Measurements from ENCODE around the gene OR51S1.
"Not testable (repeated sequence)": the region's sequence is repeated elsewhere in the genome, so short reads cannot be mapped to it uniquely, and the experiment has no call there.

OR51S1 gene, protein sequence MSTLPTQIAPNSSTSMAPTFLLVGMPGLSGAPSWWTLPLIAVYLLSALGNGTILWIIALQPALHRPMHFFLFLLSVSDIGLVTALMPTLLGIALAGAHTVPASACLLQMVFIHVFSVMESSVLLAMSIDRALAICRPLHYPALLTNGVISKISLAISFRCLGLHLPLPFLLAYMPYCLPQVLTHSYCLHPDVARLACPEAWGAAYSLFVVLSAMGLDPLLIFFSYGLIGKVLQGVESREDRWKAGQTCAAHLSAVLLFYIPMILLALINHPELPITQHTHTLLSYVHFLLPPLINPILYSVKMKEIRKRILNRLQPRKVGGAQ

DNA sequence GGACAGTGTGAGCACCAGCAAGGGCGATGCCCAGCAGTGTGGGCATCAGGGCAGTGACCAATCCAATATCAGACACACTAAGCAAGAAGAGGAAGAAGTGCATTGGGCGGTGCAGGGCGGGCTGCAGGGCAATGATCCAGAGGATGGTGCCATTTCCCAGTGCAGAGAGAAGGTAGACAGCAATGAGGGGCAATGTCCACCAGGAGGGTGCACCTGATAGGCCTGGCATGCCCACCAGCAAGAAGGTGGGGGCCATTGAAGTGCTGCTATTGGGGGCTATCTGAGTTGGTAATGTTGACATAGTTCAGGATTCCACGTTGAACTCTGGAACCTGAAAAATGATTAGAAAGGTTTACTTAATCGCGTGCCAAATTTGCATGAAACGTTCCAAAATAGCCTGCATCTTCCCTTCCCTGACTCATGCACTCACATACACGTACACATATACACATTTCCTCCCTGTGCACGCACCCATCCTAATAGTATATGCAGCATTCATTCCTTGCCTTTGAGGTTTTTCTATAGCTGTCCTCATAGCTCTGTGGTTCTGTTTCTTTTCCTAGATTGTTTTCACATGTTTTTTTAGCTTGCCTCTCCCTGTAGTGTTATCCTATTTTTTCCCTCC is at the start of gene OR51S1:
OR51S1 (minus strand) TSS at position 301 of the 625 bp plus-strand sequence; CDS start at position 301, 0 bp downstream.
- no peak for FAIRE-seq
- DNase-seq (ENCODE audit: low spot score), result no peak

DNA sequence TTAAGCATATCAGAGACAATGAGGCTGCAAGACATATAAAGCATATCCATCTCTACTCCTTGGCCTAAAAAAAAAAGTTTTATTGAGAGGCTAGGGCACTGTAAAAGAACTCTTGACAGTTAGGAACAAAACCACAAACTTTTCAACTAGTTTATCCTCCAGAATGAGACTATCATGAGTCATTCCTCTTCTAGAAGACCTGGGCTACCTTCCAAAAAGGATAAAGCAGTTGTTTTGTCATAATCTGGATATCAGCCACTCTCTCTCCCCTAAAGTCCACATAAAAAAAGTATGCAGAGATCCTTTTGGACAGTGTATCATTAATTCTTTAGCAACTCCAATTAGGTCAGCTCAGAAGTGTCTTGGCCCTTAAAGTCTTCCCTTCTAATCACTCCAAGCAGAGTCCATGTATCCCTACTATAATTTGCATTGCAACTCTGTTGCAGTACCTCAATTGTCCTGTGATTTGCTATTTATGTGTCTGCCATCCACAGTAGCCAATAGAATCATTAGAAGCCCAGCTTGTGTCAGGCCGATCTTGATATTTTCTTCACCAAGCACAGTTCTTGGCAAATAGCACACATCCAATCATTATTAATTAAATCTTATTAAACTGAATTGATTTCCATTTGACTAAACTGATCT is 43.1 kb upstream of the OR51S1 start:
- peak; percentile 58 for DNase-seq (ENCODE audit: low spot score)
- FAIRE-seq, result no peak

DNA sequence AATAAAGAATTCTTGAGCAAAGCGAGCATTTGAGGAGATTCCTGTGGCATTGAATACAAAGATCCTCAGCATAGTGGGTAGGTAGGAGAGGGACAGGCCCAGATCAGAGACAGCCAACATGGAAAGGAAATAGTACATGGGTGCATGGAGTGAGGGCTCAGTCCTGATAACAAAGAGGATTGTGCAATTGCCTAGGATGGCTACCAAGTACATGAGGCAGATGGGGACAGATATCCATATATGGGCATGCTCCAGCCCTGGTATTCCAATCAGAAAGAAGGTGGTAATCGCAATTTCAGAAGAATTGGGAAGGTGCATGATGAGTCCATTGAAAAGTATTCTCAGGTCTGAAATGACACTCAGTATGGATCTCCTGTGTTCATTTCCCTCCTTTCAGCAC is 41.3 kb upstream of the OR51S1 start:
- FAIRE-seq (no peak), DNase-seq (ENCODE audit: low spot score) (no peak)

DNA sequence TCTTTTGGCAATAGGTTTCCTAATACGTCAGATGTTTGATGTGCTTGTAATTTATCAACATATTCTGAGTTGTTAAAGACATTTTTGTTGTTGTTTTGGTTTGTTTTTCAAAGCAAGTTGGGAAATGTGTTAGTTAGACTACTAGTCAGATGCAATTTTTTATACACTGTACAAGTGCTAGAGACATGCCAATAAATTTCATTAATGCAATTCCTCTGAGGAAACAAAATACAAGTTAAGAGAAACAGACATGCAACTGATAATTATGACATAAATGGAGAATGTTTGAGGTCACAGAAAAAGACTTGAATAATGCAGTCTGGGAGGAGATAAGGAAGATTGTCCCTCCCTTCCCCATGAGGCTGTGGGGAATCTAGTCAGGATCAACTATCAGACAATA is 38.6 kb upstream of the OR51S1 start:
- FAIRE-seq (no peak), DNase-seq (ENCODE audit: low spot score) (no peak)

DNA sequence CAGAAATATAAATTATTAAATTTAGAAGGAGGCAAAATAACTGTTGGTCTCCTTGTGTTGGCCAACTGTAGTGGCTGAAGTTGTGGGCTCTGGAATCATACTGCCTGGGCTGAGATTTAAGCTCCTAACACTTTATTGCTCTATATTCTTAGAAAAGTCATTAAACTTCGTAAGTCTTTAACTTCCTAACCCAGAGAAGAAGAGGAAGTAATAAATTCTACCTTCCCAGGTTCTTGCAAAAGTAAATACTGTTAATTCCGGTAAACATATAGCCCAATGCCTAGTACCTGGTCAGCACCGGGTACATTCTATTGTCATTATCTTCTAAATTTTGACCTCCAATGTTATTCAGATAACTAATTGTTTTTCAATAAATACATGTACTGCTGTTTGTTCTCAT is 37.2 kb upstream of the OR51S1 start:
- DNase-seq (ENCODE audit: low spot score) (no peak), FAIRE-seq (no peak)

DNA sequence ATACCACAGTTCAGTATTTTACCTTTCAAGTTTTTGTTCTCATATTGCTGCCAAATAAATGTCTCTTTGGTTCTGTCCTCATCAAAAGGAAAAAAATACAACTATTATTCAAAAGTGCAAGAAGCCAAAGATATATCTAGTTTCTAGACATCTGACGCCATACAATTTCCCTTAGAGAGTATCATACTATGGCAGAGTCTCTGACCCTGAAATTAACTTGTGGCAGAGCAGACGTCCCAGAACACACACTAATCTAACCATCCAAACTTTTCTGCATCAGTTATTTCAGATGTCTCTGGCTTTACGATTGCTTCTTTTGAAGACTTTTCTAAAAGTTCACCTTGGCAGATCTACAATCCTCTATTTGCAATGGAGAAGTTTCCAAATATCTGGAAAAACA is 35.4 kb upstream of the OR51S1 start:
- DNase-seq (ENCODE audit: low spot score), result no peak
- FAIRE-seq, result no peak

DNA sequence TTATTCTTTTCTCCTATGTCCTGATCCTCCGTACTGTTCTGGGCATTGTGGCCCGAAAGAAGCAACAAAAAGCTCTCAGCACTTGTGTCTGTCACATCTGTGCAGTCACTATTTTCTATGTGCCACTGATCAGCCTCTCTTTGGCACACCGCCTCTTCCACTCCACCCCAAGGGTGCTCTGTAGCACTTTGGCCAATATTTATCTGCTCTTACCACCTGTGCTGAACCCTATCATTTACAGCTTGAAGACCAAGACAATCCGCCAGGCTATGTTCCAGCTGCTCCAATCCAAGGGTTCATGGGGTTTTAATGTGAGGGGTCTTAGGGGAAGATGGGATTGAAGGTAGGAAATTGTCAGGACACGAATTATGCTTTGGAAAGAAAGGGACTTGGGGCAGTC is 33.5 kb upstream of the OR51S1 start:
- FAIRE-seq (no peak), DNase-seq (ENCODE audit: low spot score) (no peak)

DNA sequence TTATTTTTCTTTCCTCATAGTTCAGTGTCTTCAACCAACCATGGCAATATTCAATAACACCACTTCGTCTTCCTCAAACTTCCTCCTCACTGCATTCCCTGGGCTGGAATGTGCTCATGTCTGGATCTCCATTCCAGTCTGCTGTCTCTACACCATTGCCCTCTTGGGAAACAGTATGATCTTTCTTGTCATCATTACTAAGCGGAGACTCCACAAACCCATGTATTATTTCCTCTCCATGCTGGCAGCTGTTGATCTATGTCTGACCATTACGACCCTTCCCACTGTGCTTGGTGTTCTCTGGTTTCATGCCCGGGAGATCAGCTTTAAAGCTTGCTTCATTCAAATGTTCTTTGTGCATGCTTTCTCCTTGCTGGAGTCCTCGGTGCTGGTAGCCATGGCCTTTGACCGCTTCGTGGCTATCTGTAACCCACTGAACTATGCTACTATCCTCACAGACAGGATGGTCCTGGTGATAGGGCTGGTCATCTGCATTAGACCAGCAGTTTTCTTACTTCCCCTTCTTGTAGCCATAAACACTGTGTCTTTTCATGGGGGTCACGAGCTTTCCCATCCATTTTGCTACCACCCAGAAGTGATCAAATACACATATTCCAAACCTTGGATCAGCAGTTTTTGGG is 33.0 kb upstream of the OR51S1 start, which contains the start of gene OR51T1:
OR51T1 (plus strand) TSS at position 41 of the 641 bp plus-strand sequence; CDS start at position 41, 0 bp downstream.
- no peak for FAIRE-seq
- no peak for DNase-seq (ENCODE audit: low spot score)

DNA sequence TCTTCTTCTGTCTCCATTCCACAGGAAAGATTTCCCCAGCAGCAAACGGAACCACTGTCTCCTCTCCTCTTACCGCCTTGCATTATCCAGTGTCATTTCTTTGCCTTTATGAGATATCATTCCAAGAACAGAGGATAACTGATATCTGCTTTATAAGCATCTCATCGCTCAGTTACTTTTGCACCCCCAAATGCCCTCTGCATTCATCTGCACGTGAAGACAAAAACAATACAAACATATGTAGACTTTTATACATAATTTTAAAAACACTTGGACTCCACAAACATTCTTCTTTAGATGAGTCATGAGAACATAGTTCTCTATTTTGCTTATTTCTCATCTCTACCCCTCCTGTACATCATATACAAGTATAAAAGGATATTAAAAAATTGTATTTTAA is 32.2 kb upstream of the OR51S1 start:
- DNase-seq (ENCODE audit: low spot score), result no peak
- no peak for FAIRE-seq

DNA sequence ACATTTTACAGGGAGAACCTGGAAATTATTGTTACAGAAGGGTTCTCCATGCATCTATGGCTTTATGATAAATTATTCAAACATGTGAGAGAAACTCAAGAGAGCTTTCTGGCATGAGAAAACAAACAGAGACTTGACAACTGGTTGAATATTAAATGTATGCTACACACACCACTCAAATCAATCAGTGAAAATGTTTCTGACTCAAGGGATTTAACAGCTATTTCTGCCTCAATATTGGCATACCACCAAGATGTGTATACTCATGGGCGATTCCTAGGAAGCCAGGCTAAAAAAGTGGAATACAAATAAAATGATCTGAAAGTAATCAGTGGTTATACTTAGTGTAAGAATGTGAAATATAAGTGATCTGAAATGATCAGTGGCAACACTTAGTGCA is 16.8 kb upstream of the OR51S1 start:
- DNase-seq (ENCODE audit: low spot score) (no peak), FAIRE-seq (no peak)

DNA sequence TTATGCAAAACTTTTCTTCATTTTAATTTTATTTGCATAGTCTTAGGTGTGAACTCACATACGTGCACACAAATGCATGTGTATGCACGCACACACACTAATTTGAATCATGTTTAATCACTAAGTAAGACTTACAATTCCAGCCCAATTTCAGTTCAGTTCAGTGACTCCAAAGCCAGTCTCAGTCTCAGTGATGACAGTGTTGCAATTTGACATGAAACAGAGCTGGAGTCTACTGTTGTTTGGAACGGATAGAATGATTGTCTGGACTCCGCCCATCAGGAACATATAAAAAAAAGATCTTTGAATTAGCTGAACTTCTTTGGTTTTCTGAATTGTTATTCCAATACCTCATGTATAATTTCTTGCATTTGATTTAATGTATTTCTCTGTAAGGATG is 14.9 kb upstream of the OR51S1 start:
- DNase-seq (ENCODE audit: low spot score), result no peak
- no peak for FAIRE-seq

DNA sequence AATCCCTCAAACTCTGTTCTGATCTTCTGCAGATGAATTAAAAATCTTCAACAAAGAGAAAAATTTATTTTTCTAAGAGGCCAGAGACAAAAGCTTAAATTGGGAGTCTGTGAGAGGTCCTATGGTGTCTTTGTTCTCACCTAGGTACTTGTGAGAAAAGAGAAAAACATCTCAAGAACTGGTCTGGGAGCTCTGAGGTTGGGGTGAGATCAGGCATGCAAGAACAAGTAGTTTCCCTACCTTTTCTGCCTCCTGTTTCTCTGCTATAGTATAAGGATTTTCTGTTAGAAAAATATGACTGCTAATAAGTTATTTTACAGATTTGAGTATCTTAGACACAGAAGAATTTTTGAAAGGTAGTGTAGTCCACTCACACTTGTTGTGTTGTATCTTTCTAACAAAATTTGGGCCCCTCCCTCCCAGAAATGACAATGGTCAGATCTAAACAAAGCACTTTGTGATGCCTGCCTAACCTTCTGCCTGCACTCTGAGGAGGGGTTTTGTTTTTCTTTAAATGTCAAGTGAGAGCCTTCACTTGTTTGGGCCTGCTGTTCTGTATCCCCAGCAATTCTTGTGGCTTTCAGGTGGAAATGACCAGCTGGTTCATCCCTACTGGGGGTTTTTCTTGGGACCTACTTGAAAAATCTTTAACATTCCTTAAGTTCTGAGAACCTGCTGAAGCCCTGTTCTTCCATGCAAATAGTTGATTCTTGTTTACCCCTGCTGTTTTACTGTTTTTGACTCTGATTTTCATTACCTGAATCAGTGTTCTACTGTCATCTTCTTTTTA is 13.6 kb upstream of the OR51S1 start:
- FAIRE-seq, result no peak

DNA sequence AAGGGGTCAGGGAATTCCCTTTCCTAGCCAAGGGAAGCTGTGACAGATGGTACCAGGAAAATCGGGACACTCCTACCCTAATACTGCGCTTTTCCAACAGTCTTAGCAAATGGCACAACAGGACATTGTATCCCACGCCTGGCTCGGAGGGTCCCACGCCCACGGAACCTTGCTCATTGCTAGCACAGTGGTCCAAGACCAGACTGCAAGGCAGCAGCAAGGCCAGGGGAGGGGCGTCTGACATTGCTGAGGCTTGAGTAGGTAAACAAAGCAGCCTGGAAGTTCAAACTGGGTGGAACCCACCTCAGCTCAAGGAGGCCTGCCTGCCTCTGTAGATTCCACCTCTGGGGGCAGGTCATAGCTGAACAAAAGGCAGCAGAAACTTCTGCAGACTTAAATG is 5.3 kb upstream of the OR51S1 start:
- not testable (repeated sequence) for FAIRE-seq; DNase-seq (ENCODE audit: low spot score)

More for the DNA sequence above, 13.6 kb upstream of the OR51S1 start:
- DNase-seq (ENCODE audit: low spot score), result no peak

DNA sequence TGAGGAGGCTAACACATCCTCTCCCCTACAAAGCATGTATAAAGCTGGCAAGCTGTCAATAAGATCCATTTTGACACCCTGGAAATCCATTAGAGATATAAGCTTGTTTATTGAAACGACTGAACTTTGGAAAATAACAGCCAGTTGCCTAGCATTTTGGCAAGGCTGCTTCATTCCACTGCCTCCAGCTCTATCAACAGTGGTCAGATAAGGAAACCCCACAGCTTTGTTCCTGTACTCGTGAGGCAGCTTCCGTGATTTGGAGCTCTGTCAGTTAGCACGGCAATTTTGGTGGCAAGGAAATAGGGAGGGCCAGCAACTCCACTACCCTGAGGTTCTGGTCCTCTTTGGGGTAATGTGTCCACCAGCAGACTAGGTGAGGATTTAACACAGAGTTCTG is 2.0 kb upstream of the OR51S1 start:
- no peak for FAIRE-seq
- DNase-seq (ENCODE audit: low spot score), result no peak

DNA sequence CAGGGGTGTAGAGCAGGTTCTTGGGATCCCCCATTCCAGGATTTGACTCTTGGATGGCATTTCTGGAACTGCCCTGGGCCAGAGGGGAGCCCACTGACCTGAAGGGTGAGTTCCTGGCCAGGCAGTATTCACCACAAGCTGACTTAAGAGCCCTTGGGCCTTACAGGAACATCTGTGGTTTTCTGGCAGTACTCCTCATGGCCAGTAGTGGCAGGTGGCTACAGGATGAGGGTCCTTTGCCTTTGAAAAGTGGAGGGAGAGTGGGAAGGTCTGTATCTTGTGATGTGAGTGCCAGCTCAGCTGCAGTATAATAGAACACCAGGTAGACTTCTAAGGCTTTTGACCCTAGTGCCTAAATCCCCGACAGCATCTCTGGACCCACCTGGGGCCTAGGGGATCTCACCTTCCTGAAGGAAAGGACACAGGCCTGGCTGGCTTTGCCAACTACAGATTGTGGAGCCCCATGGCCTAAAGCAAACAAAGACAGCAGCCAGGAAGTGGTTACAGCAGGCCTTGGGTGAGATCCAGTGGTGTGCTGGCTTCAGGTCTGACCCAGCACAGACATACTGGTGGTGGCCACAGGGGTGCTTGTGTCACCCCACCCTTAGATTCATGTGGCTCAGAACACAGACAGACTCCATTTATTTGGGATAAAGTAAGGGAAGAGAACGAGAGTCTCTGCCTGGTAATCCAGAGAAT is 9.0 kb downstream of the OR51S1 start:
- FAIRE-seq (no peak), DNase-seq (ENCODE audit: low spot score) (no peak)

DNA sequence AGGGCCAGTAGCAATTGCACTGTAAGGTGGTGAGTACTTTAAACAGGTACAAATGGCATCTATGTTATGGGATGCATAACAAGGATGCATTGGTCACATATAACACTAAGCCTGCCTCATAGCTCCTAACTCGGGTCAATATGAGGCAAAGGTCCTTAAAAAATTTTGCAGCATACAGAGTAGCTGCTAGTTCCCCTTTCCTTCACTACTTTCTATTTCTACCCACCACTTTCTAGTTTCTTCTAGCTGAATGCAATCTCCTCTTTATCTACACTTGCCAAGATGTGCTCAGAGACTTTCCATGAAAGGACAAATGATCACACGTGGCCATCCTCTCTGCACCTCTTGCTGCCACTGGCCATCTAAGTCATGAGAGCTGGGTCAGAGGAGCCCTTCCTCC is 18.1 kb downstream of the OR51S1 start:
- no peak for DNase-seq (ENCODE audit: low spot score)
- no peak for FAIRE-seq

DNA sequence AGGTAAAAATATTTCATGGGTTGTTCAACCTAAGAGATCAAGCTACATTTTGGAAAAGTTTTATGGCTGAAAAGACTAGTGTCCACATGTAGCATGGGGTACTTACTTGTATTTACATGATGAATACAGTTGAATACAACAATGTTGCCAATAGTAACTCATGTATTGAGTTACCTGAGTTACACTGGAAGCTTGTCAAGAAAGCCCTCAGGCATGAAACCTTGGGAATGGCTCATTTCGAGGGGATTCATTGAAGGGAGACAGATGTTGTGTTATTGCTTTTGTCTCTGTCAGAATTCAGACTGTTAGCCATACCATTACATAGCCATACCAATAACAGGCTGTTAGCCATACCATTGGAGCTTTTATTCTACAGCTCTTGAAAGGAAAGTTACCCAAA is 18.7 kb downstream of the OR51S1 start:
- FAIRE-seq (no peak), DNase-seq (ENCODE audit: low spot score) (no peak)

DNA sequence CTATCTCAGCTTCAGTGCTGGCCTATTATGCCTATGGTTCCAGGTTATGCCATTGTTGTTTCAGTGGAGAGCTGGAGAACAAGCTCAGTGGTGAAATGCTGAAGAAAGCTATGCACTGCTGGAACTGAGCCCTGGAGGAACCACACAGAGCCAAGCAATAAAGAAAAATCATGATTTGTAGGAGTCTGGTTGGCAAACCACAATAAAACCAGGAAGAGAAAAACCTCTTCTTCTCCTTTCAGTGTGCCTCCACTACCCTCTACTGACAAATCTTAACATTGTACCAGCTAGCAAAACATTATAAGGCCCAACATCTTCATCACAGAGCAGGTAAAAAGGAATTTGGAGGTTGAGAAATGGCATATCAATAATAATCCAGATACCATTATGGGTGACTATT is 22.6 kb downstream of the OR51S1 start:
- DNase-seq (ENCODE audit: low spot score), result no peak
- no peak for FAIRE-seq

DNA sequence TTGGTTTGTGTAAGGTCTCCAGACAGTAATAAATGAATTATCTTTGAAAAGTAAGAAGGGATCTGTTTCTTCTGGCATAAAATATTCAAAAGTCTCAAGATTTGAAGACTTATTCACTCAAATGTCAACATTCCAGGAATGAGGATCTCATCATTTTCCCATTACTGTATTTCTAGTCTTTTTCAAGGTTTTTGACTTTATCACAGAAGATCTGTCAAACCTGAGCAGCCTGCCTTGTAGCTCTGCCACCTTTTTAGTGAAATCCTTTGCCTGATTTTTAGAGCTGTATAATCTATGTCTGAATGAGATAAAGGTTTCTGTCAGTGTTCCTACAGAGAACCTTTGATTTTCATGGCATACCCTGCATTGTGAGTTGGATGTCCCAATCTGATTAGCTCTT is 23.9 kb downstream of the OR51S1 start:
- DNase-seq (ENCODE audit: low spot score) (no peak), FAIRE-seq (no peak)

DNA sequence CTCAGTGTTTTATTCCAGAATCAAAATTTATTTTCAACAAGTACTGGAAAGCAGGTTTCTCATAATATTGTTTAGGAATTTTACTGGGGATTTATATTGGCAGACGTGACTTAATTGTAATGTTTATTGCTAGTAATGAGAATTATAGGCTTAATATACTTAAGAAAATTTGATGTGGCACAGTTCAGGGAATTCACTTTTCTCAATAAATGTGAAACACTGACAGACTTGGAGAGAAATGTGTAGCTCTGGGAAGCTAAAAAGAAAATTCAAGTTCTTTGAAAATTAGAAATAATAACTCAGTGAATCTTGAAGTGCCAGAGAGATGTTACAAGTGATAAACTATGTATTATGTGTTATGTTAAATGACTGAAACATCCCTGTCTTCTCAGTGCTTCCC is 28.0 kb downstream of the OR51S1 start, which contains the start of gene OR51F2:
OR51F2 (plus strand) TSS at position 301 of the 400 bp plus-strand sequence. CDS start 101 bp downstream, outside the sequence.
- no peak for FAIRE-seq
- DNase-seq (ENCODE audit: low spot score), result no peak

DNA sequence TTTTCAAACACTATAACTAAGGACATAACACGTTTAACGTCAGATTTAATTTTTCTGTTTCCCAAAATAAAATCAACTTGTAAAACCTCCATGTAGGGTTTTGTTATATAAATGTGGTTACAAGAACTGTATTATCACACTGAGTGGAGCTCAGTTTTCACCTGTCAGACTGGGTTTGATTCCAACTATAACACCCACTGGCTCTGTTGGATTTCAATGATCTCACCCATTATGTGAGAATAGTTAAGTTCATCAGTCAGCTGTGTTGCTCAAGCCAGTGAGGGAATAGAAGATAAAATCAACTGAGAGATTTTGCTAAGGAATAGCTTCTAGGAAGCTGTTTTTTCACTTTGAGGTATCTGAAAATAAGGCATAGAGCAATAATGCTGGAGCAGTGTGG is 39.8 kb downstream of the OR51S1 start:
- DNase-seq (ENCODE audit: low spot score), result no peak
- FAIRE-seq, result no peak

Measured in urothelium cell line (cell line).